ENCODE data around the gene PIK3C2B.
"Not testable (repeated sequence)": the region's sequence is repeated elsewhere in the genome, so short reads cannot be mapped to it uniquely, and the experiment has no call there.

Gene PIK3C2B

DNA sequence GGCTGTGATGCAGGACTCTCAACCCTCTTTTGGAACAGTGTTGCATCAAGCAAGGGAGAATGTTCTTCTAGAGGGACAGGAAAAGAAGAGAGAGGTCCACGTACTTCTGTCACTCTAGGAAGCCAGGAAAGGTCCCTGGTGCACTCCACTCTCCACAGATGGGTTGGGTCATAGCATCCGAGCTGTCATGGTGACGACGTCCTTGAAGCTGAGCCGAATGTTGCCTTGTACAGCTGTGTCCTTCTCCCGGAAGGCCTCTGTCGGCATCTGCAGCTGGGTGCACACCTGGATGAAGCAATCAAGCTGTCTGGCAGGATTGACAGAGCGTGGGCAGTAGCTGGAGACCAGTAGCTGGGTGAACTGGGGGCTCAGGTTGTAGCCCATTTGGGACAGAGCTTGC is 34.1 kb upstream of the PIK3C2B start:
- TF ChIP-seq, protein P1, sequence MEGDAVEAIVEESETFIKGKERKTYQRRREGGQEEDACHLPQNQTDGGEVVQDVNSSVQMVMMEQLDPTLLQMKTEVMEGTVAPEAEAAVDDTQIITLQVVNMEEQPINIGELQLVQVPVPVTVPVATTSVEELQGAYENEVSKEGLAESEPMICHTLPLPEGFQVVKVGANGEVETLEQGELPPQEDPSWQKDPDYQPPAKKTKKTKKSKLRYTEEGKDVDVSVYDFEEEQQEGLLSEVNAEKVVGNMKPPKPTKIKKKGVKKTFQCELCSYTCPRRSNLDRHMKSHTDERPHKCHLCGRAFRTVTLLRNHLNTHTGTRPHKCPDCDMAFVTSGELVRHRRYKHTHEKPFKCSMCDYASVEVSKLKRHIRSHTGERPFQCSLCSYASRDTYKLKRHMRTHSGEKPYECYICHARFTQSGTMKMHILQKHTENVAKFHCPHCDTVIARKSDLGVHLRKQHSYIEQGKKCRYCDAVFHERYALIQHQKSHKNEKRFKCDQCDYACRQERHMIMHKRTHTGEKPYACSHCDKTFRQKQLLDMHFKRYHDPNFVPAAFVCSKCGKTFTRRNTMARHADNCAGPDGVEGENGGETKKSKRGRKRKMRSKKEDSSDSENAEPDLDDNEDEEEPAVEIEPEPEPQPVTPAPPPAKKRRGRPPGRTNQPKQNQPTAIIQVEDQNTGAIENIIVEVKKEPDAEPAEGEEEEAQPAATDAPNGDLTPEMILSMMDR (IDR thresholded peaks at IDR 0.05; ENCODE audit: insufficient read depth, low read depth, low read length, missing control alignments): no peak
- no peak for DNase-seq (ENCODE audit: low read depth)
- no peak overlapping the region for H3K4me3 ChIP-seq (ENCODE audit: low read length)

DNA sequence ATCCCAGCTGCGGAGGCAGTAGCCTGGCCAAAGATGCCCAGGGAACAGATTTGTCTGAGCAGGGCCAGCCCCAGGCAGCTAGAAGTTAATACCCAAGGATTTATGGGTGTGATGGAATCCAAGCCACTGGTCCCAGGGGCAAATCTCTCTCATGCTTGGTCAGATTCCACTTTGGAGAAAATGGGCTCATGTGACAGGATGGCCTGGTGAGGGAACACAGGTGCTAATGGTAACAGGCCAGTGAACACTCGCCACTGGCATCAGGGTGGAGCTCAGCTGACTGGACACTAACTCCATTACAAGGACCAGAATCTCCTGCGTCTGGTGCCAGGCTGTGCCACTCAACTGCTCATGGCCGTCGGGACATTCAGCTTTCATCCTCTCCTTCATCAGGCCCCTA is 33.6 kb upstream of the PIK3C2B start:
- H3K4me3 ChIP-seq (ENCODE audit: low read length): no peak overlapping the region
- DNase-seq (ENCODE audit: low read depth): no peak
- TF ChIP-seq, protein P1 (IDR thresholded peaks at IDR 0.05; ENCODE audit: insufficient read depth, low read depth, low read length, missing control alignments): no peak

DNA sequence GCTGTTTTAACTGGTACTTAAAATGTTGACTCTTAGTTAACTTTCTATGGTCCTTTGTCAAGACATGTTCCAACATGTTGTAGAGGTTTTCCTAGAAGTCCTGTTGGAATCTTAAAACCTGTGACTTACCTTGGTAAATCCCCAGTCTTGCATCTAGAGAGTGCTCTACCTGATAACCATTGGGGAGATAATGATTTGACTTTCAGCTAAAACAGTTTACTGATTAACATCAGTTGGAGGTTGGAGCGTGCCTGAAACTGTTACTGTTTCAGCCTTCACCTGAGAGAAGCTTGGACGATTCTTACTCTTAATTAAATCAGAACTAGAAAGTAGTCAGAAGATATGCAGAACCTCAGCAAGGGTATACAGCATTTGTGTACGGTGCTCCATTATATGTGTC is 30.4 kb upstream of the PIK3C2B start:
- peak; percentile 85 for DNase-seq (ENCODE audit: low read depth)
- TF ChIP-seq, protein P1 (IDR thresholded peaks at IDR 0.05; ENCODE audit: insufficient read depth, low read depth, low read length, missing control alignments): peak; percentile 22
- no peak overlapping the region for H3K4me3 ChIP-seq (ENCODE audit: low read length)

DNA sequence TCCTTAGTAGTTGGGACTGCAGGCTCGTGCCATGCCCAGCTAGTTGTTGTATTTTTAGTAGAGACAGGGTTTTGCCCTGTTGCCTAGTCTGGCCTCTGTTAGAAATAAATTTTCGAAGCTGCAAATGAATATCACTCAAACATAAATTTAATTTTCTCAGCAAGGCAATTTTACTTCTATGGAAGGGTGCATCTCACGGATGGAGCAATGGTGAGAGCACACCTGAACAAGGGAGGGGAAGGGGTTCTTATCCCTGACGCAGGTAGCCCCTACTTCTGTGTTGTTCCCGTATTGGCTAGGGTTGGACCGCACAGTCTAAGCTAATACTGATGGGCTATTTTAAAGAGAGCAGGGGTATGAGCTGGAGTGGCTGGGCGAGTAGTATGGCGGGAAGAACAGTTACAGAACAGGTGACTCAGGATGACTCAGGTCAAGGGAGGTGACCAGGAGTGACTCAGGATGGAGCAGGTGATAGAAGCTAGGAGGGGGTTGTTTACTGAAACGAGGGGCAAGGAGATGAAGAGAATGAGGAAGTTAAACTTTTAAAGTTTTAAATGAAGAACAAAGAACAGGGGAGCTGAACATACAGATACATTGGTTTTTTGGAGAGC is 29.1 kb upstream of the PIK3C2B start:
- no peak overlapping the region for H3K4me3 ChIP-seq (ENCODE audit: low read length)
- DNase-seq (ENCODE audit: low read depth): peak; percentile 79
- TF ChIP-seq, protein P1 (IDR thresholded peaks at IDR 0.05; ENCODE audit: insufficient read depth, low read depth, low read length, missing control alignments): no peak

DNA sequence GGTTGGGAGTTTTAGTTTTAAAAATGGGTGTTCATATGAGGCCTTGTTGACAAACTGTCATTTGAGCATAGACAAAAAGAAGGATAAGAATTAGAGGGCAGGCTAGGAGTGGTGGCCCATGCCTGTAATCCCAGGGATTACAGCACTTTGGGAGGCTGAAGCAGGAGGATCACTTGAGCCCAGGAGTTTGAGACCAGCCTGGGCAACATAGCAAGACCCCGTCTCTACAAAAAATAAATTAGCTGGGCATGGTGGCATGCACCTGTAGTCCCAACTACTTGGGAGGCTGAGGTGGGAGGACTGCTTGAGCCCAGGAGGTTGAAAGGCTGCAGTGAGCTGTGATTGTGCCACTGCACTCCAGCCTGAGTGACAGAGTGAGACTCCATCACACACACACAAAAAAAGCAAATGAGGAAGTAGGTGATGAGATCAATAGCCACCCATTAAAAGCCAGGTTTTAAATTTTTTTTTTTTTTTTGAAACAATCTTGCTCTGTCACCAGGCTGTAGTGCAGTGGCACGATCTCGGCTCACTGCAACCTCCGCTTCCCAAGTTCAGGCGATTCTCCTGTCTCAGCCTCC is 27.4 kb upstream of the PIK3C2B start:
- H3K4me3 ChIP-seq (ENCODE audit: low read length); DNase-seq (ENCODE audit: low read depth): not testable (repeated sequence)

DNA sequence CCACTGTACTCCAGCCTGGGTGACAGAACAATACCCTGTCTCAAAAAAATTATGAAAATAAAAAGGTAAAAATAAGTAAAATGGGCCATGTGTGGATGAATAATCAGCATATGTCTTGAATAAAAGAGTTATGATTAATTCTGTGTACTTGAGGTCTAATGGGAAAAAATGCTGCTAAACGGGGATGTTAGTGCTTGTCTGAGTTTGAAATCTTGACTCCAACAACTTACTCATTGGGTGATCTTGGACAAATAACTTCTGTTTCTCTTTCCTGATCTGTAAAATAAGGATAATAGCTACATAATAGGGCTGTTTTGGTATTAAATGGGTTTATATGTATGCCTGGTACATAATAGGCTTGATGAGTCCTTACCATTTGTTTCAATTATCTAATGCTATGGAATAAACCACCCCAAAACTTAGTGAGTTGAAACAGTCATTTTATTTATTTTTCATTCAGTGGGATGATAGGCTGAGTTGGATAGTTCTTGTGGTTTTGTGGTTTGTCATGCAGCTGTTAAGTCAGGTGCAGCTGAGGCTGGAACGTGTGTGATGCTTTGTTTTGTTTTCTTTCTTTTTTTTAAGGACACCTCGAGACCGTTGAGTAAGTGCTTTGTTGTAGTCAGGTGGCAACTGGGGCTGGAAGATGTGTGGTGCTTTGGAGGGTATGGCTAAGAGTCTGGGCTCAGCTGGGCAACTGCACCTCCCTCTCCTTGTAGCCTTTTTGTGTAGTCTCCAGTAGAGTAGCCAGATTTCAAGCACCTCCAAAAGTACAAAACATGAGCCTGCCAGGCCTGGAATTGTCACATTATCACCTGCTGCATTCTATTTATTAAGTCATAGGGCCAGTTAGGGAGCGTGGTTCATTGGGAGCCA is 26.5 kb upstream of the PIK3C2B start:
- H3K4me3 ChIP-seq (ENCODE audit: low read length): no peak overlapping the region
- TF ChIP-seq, protein P1 (IDR thresholded peaks at IDR 0.05; ENCODE audit: insufficient read depth, low read depth, low read length, missing control alignments): no peak
- peak; percentile 51 for DNase-seq (ENCODE audit: low read depth)

DNA sequence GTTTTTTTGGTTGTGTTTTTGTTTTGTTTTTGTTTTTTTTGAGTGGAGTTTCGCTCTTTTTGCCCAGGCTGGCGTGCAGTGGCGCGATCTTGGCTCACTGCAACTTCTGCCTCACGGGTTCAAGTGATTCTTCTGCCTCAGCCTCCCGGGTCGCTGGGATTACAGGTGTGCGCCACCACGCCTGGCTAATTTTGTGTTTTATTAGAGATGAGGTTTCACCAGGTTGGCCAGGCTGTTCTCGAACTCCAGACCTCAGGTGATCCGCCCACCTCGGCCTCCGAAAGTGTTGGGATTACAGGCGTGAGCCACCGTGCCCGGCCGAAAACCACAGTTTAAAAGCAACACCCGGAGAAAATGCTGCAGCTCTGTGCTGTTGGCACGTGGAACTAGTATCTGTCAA is 22.8 kb upstream of the PIK3C2B start:
- H3K4me3 ChIP-seq (ENCODE audit: low read length): peak overlapping the region; percentile 90
- not testable (repeated sequence) for DNase-seq (ENCODE audit: low read depth)
